HepG2 (cell line): ENCODE results near the gene SNRPD1. TPM values are rescaled to one million over a fixed set of nuclear protein-coding genes. Genes with fewer than 3 reads are reported as not detected.
A peak's percentile ranks its signal among the peaks of the same experiment; 100 is the strongest.

ENCODE experiments used
- AKNA ChIP-seq: sonication (generic); formaldehyde crosslinking; IDR thresholded peaks from 2 replicates; pipeline ENCODE4 v1.4.0; 2020; ENCODE audit warnings: missing genetic modification reagents, borderline replicate concordance
- ATAD3A ChIP-seq: sonication (generic); formaldehyde crosslinking; IDR thresholded peaks from 2 replicates; pipeline ENCODE4 v1.4.0; 2020; ENCODE audit warnings: missing genetic modification reagents
- GZF1 ChIP-seq: sonication (generic); formaldehyde crosslinking; IDR thresholded peaks from 2 replicates; pipeline ENCODE4 v1.5.1; 2020; ENCODE audit warnings: mild to moderate bottlenecking, missing genetic modification reagents
- SETDB1 ChIP-seq: sonication (generic); formaldehyde crosslinking; IDR thresholded peaks from 2 replicates; pipeline ENCODE4 v1.5.1; 2020; ENCODE audit warnings: missing genetic modification reagents, mild to moderate bottlenecking, borderline replicate concordance
- ZFP62 ChIP-seq: sonication (generic); formaldehyde crosslinking; IDR thresholded peaks from 2 replicates; pipeline ENCODE4 v1.4.0; 2020; ENCODE audit warnings: missing genetic modification reagents
- ZGPAT ChIP-seq: IDR thresholded peaks from 2 replicates; pipeline ENCODE4 v1.6.1; 2016; ENCODE audit warnings: mild to moderate bottlenecking
- ZNF605 ChIP-seq: sonication (generic); formaldehyde crosslinking; IDR thresholded peaks from 2 replicates; pipeline ENCODE4 v1.8.0; 2022; ENCODE audit warnings: mild to moderate bottlenecking, missing genetic modification reagents
- polyA plus RNA-seq, 8 experiments: library from polyadenylated mRNA; depleted of rRNA in 3 of 8; stranded (reverse) in 7 of 8; unstranded in 1 of 8; fragments of >200 nt; fragmentation: Illumina TruSeq in 4 of 8; extraction: Trizol in 4 of 8; gene quantifications; 2 replicates each; pipeline versions ENCODE4 v1.2.1 to v1.2.3, GENCODE V29; 2011 to 2016; ENCODE audit warnings: low read depth in 4 of 8, missing spikeins in 1 of 8, mixed read lengths in 1 of 8; ENCODE audit not compliant: insufficient read depth in 1 of 8
- total RNA-seq, 5 experiments: library from RNA; depleted of rRNA; stranded (reverse); fragments of >200 nt; fragmentation: Illumina TruSeq; extraction: Trizol; gene quantifications; 2 replicates each; pipeline ENCODE4 v1.2.3, GENCODE V29; 2016; ENCODE audit warnings: low read depth in 1 of 5
- TF ChIP-seq, protein P1 (sequence below): sonication (generic); formaldehyde crosslinking; IDR thresholded peaks from 2 replicates; pipeline ENCODE4 v1.4.0; 2020; ENCODE audit warnings: missing genetic modification reagents
- TF ChIP-seq, protein P2 (sequence below): sonication (generic); formaldehyde crosslinking; IDR thresholded peaks from 2 replicates; pipeline ENCODE4 v1.5.0; 2020; ENCODE audit warnings: mild to moderate bottlenecking, missing genetic modification reagents, borderline replicate concordance
- TF ChIP-seq, protein P3 (sequence below): sonication (generic); formaldehyde crosslinking; IDR thresholded peaks from 2 replicates; pipeline ENCODE4 v1.8.1; 2023; ENCODE audit warnings: missing genetic modification reagents, inconsistent platforms, borderline replicate concordance

SNRPD1 gene
- total and polyA plus RNA-seq, 2 of the 13 experiments (the other 11 are each of a cell fraction or from before 2014, with no cell fraction given) = 22.7 to 275 TPM

DNA sequence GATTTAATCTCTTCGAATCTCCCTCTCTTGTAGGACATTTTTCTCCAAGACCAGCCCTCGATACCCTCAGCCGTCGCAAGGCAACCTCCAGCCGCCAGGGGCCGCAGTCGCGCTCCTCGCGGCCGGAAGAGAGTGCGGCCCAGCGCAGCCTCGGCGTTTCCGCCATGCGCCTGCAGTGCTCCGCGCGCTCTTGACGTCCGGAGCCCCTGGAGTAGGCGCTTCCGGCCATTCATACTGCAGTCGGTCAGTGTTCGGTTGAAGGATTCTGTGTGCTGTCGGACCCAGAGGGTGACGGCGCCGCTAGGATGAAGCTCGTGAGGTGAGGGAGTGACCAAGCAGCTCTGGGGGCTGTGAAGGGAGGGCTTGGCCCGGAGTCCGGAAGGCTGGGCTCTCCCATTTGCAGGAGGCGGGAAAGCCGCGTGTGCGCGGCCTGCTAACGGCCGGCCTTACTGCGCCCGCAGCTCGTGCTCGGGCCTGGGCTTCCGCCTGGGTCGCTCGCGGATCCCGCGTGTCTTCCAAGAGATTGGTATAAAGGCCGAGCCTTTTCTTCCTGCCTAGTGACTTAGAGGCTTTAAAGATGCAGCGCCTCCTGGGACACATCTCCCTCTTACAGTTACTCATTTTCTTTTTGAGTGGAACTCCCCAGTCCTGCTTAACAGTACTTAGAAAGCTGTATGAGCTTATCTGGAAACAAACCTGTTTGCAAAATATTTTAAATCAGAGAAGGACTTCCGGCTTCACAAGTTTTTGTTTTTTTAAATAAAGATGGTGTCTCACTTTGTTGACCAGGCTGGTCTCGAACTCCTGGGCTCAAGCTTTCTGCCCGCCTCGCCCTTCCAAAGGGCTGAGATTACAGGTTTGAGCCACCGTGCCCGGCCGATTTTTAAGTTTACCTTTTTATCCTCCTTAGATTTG is at the start of gene SNRPD1 (continued):
- TF ChIP-seq, protein P1, sequence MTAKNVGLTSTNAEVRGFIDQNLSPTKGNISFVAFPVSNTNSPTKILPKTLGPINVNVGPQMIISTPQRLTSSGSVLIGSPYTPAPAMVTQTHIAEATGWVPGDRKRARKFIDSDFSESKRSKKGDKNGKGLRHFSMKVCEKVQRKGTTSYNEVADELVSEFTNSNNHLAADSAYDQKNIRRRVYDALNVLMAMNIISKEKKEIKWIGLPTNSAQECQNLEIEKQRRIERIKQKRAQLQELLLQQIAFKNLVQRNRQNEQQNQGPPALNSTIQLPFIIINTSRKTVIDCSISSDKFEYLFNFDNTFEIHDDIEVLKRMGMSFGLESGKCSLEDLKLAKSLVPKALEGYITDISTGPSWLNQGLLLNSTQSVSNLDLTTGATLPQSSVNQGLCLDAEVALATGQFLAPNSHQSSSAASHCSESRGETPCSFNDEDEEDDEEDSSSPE (CRISPR knock-in tag) = peak; percentile 97
- TF ChIP-seq, protein P2, sequence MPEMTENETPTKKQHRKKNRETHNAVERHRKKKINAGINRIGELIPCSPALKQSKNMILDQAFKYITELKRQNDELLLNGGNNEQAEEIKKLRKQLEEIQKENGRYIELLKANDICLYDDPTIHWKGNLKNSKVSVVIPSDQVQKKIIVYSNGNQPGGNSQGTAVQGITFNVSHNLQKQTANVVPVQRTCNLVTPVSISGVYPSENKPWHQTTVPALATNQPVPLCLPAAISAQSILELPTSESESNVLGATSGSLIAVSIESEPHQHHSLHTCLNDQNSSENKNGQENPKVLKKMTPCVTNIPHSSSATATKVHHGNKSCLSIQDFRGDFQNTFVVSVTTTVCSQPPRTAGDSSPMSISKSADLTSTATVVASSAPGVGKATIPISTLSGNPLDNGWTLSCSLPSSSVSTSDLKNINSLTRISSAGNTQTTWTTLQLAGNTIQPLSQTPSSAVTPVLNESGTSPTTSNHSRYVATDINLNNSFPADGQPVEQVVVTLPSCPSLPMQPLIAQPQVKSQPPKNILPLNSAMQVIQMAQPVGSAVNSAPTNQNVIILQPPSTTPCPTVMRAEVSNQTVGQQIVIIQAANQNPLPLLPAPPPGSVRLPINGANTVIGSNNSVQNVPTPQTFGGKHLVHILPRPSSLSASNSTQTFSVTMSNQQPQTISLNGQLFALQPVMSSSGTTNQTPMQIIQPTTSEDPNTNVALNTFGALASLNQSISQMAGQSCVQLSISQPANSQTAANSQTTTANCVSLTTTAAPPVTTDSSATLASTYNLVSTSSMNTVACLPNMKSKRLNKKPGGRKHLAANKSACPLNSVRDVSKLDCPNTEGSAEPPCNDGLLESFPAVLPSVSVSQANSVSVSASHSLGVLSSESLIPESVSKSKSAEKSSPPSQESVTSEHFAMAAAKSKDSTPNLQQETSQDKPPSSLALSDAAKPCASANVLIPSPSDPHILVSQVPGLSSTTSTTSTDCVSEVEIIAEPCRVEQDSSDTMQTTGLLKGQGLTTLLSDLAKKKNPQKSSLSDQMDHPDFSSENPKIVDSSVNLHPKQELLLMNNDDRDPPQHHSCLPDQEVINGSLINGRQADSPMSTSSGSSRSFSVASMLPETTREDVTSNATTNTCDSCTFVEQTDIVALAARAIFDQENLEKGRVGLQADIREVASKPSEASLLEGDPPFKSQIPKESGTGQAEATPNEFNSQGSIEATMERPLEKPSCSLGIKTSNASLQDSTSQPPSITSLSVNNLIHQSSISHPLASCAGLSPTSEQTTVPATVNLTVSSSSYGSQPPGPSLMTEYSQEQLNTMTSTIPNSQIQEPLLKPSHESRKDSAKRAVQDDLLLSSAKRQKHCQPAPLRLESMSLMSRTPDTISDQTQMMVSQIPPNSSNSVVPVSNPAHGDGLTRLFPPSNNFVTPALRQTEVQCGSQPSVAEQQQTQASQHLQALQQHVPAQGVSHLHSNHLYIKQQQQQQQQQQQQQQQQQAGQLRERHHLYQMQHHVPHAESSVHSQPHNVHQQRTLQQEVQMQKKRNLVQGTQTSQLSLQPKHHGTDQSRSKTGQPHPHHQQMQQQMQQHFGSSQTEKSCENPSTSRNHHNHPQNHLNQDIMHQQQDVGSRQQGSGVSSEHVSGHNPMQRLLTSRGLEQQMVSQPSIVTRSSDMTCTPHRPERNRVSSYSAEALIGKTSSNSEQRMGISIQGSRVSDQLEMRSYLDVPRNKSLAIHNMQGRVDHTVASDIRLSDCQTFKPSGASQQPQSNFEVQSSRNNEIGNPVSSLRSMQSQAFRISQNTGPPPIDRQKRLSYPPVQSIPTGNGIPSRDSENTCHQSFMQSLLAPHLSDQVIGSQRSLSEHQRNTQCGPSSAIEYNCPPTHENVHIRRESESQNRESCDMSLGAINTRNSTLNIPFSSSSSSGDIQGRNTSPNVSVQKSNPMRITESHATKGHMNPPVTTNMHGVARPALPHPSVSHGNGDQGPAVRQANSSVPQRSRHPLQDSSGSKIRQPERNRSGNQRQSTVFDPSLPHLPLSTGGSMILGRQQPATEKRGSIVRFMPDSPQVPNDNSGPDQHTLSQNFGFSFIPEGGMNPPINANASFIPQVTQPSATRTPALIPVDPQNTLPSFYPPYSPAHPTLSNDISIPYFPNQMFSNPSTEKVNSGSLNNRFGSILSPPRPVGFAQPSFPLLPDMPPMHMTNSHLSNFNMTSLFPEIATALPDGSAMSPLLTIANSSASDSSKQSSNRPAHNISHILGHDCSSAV = no peak
- TF ChIP-seq GZF1 (CRISPR knock-in tag) (peak; percentile 91), ZFP62 (CRISPR knock-in tag) (no peak), ZNF605 (peak; percentile 99), SETDB1 (CRISPR knock-in tag) (no peak), AKNA (CRISPR knock-in tag) (peak; percentile 95; the same call in 1 of the 2 replicates), ZGPAT (CRISPR knock-in tag) (peak; percentile 99), ATAD3A (no peak)
- TF ChIP-seq, protein P3, sequence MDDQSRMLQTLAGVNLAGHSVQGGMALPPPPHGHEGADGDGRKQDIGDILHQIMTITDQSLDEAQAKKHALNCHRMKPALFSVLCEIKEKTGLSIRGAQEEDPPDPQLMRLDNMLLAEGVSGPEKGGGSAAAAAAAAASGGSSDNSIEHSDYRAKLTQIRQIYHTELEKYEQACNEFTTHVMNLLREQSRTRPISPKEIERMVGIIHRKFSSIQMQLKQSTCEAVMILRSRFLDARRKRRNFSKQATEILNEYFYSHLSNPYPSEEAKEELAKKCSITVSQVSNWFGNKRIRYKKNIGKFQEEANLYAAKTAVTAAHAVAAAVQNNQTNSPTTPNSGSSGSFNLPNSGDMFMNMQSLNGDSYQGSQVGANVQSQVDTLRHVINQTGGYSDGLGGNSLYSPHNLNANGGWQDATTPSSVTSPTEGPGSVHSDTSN (CRISPR knock-in tag) = peak; percentile 72; the same call in 1 of the 2 replicates
